Fibroblast of lung (primary cell): ENCODE measurements around the gene DLG2.
A peak's percentile ranks its signal among the peaks of the same experiment; 100 is the strongest.

Source experiments
- CTCF ChIP-seq, 2 donors: IDR thresholded peaks in 1 of 2; conservative IDR thresholded peaks in 1 of 2; 1 replicate in 1 of 2; 2 replicates in 1 of 2; pipeline ENCODE4 v1.5.1; 2011 to 2012; ENCODE audit warnings: low read length in 2 of 2, control low read depth in 1 of 2, inconsistent platforms in 1 of 2, low read depth in 1 of 2, mild to moderate bottlenecking in 1 of 2
- EZH2 ChIP-seq: IDR thresholded peaks from 2 replicates; pipeline ENCODE4 v1.5.1; 2012; ENCODE audit warnings: low read length, control low read depth, mild to moderate bottlenecking; ENCODE audit errors: missing control alignments

- peak; percentile 80 to 87 for TF ChIP-seq CTCF (conservative IDR thresholded peaks at IDR 0.05 in 1 of 2, IDR thresholded peaks at IDR 0.05 in 1 of 2; ENCODE audit: low read depth in 1 of 2, low read length in 2 of 2)
- TF ChIP-seq EZH2 = no peak
Measured at GRCh38 chr11:84564180-84564866, 1062.8 kb downstream of the DLG2 start.
